NCI-H446 (cell line): ENCODE results near the gene DKK3.

ENCODE experiments used
- DNase-seq, 2 experiments: peaks; one replicate each; lab custom pipeline; 2025; lab: John Stamatoyannopoulos, UW

The DKK3 gene

GRCh38 chr11:12029738-12030363, 21.4 kb upstream of the DKK3 start:
- no peak for DNase-seq

- no peak for DNase-seq
Observed at GRCh38 chr11:12029119-12029518, 20.7 kb upstream of the DKK3 start.

GRCh38 chr11:12028303-12028702, 19.9 kb upstream of the DKK3 start:
- DNase-seq = no peak

GRCh38 chr11:12026331-12027211, 18.1 kb upstream of the DKK3 start:
- no peak for DNase-seq

GRCh38 chr11:12024254-12024926, 16.0 kb upstream of the DKK3 start:
- DNase-seq = no peak

- DNase-seq = no peak
Observed at GRCh38 chr11:12023015-12023414, 14.6 kb upstream of the DKK3 start.

GRCh38 chr11:12020546-12020945, 12.1 kb upstream of the DKK3 start:
- DNase-seq = no peak

GRCh38 chr11:12019866-12020416, 11.5 kb upstream of the DKK3 start:
- no peak for DNase-seq

GRCh38 chr11:12019337-12019736, 10.9 kb upstream of the DKK3 start:
- DNase-seq = no peak

GRCh38 chr11:12017865-12018453, 9.5 kb upstream of the DKK3 start:
- no peak for DNase-seq

GRCh38 chr11:12017243-12017678, 8.8 kb upstream of the DKK3 start:
- DNase-seq = peak; percentile 56 to 72

- DNase-seq = no peak
Observed at GRCh38 chr11:12016246-12016645, 7.8 kb upstream of the DKK3 start.

- DNase-seq = no peak
Observed at GRCh38 chr11:12015486-12015885, 7.1 kb upstream of the DKK3 start.

- no peak for DNase-seq
Observed at GRCh38 chr11:12013781-12014180, 5.4 kb upstream of the DKK3 start.

- DNase-seq = no peak
Observed at GRCh38 chr11:12009617-12010321, 1.3 kb upstream of the DKK3 start.

- no peak for DNase-seq
Observed at GRCh38 chr11:12008790-12009616, 577 bp upstream of the DKK3 start.

GRCh38 chr11:12007230-12007593, 1.2 kb downstream of the DKK3 start:
- no peak for DNase-seq

GRCh38 chr11:12006552-12007229, 1.7 kb downstream of the DKK3 start:
- DNase-seq = no peak

GRCh38 chr11:12005476-12005875, 3.0 kb downstream of the DKK3 start:
- no peak for DNase-seq

GRCh38 chr11:12005061-12005460, 3.4 kb downstream of the DKK3 start:
- peak in 1 of 2 experiments; percentile 12 for DNase-seq
